ENCODE data around the gene SYT17. TPM values are rescaled to one million over a fixed set of nuclear protein-coding genes. Genes with fewer than 3 reads are reported as not detected.

SYT17 gene
- 10.4 and 20.4 TPM in 2 replicates for total RNA-seq

GRCh38 chr16:19167710-19168370 lies at the start of gene SYT17:
TSS of gene SYT17 (plus strand) at chr16:19168240. CDS start at chr16:19168647, 407 bp downstream.

GRCh38 chr16:19285431-19285830 lies 117.4 kb downstream of the SYT17 start, which contains the start of gene CLEC19A:
TSS of gene CLEC19A (plus strand) at chr16:19285731. CDS start at chr16:19285852, 121 bp downstream.

Other genes starting within 250 kb of the SYT17 start
- gene SMG1, start 241.8 kb upstream of the SYT17 start, total RNA-seq, result 55.1 and 67.1 TPM in 2 replicates
- gene TMC7, start 184.3 kb upstream of the SYT17 start, total RNA-seq, result 0.33 and 0.39 TPM in 2 replicates
- 11.9 and 12.6 TPM in 2 replicates for gene COQ7, start 100.6 kb upstream of the SYT17 start, total RNA-seq
- 47.1 and 97.5 TPM in 2 replicates for gene ITPRIPL2, start 54.3 kb upstream of the SYT17 start, total RNA-seq
- gene CLEC19A, start 117.5 kb downstream of the SYT17 start, total RNA-seq, result under 0.01 and 0.54 TPM in 2 replicates
- under 0.01 TPM in 1 of 2 replicates, not detected in the other for gene TMC5, start 249.6 kb downstream of the SYT17 start, total RNA-seq

Data from placental epithelial cell (primary cell).